Measurements from ENCODE around the gene SUSD6.
"Not testable (repeated sequence)": the region's sequence is repeated elsewhere in the genome, so short reads cannot be mapped to it uniquely, and the experiment has no call there.

SUSD6 gene

DNA sequence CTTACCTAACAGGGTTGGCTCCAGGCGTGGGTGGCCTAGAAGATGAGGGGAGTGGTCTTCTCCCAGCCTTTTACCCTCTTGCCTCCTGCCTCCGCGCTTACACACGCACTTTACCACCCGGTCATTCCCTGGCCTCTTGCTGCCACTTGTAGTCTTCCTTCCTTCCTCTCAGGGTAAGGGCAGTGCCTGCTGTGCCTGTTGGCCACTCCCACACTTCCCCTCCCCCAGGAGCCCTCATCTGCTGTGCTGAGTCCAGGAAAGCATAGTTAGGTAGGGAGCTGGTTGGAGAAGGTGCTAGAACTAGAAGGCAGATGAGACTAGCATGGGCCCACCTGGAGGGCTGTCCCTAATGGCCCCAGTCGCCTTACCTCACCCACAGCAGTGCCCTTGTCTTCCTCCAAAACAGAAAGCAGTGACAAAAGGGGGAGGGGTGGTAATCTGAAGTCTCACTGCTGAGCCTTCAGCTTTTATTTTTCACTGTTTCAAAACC, 101.2 kb downstream of the SUSD6 start:
- peak; percentile 45 for DNase-seq (ENCODE audit: low read depth, low spot score)

DNA sequence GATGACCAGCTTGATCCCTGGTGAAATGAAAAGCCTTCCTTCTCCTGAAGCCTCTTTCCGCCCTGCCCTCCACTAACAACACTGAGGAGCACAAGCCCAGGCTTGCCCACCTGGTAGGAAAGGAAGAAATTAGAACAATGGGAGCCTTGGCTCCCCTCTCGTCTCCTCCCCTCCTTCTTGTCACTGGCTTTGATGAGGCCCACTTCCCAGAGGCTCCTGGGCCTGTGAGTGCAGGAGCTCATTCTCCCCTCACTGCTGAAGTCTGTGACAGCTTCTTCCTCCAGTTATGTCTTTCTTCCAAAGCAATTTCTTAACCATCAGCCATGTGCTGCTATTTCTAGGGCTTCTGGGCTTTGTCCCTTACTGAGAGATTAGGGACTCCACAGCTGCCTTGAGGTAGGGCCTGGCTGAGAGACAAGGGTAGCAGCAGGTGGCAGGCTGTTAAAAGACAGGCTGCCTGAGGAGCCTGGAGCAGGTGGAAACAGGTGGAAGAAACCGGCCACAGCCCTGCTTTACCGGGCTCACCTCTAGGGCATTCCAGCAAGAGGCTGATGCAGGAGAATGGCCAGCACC, 101.9 kb downstream of the SUSD6 start:
- DNase-seq (ENCODE audit: low read depth, low spot score): peak; percentile 79

DNA sequence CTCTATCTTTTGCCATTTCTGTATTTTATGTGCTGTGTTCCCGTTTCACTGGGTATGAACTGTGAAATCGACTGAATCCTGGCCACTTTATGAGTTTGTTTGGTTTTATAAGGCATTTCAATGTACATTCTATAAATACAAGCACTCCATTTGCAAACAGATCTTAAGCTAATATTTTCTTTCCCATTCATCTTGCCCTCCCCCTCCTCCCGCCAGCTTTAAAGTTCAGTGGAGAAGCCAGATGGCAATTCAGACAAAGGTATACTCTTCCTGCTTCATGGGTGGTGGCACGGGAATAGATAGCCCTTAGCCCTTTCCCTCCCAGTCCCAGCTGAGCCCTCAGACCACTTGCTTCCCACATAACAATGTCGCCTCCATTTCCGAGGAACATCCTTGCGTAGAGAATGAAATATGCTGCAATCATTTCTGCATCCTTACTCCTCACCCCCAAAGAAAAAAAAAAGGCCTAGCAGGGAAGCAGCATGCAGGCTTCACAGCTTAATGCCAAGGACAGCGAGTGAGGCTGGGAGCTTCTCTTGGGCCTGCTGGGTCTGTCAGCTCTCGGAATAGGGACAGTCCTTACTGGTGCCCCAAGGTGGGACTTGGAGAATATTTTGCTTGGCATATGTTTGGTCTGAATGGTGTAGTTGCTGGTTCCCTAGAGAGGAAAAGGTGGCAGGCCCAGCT, 102.7 kb downstream of the SUSD6 start:
- no peak for DNase-seq (ENCODE audit: low read depth, low spot score)

DNA sequence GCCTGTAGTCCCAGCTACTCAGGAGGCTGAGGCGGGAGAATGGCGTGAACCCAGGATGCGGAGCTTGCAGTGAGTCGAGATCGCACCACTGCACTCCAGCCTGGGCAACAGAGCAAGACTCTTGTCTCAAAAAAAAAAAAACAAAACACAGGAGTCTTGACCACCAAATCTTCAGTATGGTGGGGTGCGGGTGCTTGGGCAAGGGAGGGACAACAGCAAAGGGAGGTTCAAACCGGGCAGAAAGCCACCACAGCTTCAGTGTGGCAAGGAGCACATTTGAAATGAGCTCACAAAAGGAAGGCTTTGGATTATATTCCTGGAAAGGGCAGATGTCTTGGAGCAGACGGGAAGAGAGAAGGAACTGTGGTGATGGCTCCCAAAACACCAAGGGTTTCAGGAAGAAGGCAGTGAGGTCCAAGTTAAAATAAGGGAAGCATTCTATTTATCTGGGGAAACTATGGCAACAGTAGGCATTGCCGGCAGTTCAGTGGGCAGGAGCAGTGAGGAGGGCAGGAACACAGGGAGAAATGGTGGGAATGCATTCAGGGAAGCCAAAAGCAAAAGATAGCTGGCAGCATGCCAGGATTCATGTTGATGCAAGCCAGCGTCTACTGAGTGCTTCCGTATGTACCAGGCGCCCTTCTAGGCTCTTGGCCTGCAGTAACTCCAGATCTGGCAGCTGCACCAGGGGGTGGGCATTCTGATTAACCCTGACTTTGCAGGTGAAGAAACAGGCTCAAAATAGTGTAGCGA, 104.5 kb downstream of the SUSD6 start:
- no peak for DNase-seq (ENCODE audit: low read depth, low spot score)

DNA sequence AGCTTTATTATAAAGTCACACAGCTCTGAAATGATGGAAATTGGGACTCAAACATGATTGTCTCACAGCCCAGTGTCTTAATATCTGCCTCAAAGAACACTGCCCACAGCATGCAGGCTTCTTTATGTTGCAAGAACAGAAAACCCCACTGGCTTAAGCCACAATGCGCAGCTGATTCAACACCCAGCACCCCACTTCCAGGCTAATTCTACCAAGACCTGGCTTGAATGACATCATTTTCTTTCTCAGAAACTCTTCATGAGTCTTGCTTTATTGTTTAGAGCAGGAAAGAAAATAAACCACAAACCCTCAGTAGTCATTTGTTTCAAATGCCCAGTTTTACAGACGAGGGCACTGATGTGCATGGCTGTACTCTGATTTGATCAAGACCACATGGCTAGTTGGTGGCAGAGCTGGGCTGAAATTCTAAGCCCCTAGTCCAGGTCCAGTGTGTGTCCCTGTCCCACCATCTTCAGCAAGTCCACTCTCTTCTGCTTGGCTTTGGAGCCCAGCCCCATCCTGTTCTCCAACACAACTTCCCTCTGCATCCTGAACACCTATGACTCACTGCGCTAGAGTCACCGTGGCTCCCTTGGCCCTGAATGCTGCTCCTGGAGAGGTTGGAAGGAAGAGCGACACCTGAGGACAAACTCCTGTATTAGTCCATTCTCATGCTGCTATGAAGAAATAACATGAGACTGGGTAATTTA, 105.2 kb downstream of the SUSD6 start:
- no peak for DNase-seq (ENCODE audit: low read depth, low spot score)

DNA sequence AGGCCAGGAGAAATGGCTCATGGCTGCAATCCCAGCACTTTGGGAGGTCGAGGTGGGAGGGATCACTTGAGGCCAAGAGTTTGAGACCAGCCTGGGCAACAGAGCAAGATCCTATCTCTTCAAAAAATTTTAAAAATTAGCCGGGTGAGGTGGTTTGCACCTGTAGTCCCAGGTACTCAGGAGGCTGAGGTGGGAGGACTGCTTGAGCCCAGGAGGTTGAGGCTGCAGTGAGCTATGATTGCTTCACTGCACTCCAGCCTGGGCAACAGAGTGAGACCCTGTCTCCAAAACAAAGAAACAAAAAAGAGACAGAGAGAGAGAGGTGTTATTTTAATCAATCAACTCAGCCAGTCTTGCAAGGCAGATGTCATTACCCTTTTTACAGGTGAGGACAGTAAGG, 107.2 kb downstream of the SUSD6 start:
- DNase-seq (ENCODE audit: low read depth, low spot score): not testable (repeated sequence)

DNA sequence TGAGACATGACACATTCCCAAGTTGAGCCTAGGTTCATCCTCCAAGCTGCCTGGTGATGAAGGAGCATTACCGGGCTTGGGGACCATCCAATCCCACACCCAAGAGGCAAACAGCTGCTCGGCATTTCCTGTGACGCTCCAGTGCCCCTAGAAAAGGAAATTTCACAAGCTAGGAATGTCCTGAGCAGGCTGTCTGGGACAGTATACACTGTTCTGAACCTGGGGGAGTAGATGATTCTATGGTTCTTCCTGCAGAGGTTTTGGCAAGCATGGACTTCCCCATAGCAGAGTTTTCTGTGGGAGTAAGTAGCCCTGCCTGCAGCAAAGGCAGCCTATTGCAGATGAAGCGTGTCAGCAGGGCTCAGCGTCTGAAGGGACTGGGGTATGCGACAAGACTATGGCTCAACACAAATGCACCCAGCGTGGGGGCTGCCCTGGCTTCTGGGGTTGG, 108.1 kb downstream of the SUSD6 start:
- no peak for DNase-seq (ENCODE audit: low read depth, low spot score)

DNA sequence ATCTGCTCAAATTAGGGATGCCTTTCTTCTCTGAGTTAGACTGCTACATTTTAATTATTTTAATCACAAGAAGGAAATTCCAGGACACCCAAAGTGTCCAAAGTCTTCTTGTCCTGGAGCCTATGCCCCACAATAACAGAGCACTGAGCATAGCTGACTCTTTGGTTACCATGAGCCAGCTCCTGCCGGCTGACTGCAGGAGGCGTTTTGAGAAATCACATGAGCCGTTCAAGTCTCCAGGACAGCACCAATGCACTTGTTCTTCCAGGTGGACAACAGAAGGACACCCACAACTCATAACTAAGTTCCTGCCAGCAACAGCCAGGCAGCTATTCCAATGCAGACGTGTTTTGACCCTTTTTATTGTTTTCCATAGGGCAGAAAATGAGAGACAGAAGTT, 109.5 kb downstream of the SUSD6 start:
- DNase-seq (ENCODE audit: low read depth, low spot score): no peak

DNA sequence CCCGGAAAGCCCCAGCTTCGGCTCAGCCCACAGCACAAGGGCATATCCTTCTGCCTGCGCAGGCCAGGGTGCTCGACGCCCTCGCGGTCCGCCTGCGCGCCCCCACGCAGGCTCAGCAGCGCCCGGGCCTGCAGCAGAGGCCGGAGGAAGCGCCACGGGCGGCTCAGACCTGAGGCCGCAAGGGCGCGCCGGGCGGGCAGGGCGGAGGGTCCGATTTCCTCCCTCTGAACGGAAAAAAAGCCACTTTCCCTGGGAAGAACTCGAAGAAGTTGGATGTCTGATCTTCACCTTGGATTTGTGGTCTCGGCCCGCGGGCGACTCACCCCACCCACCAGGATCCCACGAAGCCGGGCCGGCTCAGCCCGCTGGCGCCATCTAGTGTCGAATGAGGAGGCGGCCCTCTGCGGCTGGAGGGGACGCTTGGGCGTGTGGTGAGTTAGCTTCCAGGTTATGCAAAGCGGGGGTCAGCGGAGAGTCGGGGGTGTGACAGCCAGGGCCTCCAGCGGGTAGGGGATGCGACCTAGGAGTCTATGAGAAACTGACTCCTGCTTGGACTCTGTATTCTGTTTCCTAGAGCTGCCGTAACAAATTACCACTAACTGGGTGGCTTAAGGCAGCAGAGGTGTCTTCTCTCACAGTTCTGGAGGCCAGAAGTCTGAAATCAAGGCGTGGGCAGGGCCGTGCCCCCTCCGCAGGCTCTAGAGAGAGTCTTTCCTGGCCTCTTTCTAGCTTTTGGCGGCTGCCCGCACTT, 115.5 kb downstream of the SUSD6 start:
- peak; percentile 86 for DNase-seq (ENCODE audit: low read depth, low spot score)

DNA sequence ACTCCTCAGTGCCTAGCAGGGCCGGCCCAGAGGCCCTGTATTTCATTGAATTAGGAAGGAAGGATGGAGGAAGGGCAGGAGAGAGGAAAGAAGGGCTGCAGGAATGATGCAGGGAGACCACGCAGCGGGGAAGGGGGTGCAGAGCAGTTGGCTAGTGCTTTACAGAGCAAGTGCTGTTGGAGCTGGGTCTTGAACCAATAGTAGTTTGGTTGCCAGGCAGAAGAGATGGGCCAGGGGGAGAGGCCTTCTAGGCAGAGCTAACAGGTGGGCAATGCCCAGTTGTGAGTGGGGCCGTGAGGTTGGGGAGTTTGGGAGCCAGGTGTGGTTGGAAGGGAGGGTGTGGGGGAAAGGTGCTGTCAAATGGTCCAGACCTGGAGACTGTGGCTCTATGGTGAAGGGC, 116.5 kb downstream of the SUSD6 start:
- DNase-seq (ENCODE audit: low read depth, low spot score): no peak

DNA sequence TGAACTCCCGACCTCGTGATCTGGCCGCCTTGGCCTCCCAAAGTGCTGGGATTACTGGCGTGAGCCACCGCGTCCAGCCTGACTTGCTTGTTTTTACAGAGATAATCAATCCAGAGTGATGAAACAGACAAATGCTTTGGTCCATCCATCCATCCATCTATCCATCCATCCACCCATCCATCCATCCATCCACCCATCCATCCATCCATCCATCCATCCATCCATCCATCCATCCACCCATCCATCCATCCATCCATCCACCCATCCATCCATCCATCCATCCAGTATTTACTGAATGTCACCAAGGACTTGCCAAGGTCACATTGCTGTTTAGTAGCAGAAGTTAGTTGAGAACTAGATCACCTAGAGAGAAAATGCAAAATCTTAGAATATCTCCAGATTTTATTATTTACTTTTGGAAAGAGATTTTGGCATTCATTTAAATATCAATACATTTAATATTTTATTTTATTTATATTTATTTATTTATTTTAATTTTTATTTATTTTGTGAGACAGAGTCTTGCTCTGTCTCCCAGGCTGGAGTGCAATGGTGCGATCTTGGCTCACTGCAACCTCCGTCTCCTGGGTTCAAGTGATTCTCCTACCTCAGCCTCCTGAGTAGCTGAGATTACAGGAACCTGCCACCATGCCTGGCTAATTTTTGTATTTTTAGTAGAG, 120.7 kb downstream of the SUSD6 start:
- not testable (repeated sequence) for DNase-seq (ENCODE audit: low read depth, low spot score)

DNA sequence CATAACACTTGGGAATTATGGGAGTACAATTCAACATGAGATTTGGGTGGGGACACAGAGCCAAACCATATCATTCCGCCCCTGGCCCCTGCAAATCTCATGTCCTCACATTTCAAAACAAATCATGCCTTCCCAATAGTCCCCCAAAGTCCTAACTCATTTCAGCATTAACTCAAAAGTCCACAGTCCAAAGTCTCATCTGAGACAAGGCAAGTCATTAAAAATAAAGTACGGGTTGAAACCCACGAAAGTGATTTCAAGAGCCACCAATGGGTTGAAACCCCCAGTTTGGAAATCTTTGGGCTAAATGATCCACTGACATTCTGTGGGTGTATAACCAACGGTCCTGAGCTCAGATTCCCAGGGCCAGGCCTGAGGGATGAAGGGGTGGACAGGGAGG, 125.0 kb downstream of the SUSD6 start:
- DNase-seq (ENCODE audit: low read depth, low spot score): not testable (repeated sequence)

DNA sequence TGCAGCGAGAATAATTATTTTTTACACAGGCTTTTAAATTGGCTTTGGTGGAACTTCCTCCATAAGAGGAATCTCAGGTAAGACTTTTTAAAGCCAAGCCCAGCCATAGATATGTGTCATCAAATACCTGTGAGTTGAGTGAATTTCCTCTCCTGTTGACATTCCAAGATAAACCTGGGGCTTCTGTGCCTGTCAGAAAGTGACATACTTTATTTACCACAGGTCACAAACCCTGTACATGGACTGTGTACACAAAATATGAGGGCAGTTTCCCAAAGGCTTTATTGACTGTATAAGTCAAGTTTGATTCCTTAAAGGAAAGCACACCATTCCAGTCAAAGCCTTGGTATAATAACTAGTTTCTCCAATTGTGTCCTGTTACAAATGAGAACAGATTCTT, 129.7 kb downstream of the SUSD6 start:
- DNase-seq (ENCODE audit: low read depth, low spot score): no peak

DNA sequence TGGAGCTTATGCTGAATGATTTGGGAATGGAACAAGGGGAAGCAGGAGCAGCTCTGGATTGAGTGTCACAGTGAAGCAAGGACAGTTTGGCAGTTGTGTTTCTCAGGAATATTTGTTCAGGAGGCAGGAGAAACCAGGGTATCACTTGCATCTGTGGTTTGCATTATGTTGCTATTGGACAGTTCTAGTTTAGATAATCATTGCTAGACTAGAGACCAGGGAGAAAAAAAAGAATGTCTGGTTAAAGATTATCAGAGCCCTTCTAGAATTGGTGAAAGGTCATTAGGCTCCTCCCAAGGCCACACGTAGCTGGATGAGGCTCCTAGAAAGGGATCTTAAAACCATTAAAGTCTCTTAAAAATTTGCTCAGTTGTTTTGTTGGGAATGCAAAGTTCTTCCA, 138.6 kb downstream of the SUSD6 start:
- DNase-seq (ENCODE audit: low read depth, low spot score): no peak

DNA sequence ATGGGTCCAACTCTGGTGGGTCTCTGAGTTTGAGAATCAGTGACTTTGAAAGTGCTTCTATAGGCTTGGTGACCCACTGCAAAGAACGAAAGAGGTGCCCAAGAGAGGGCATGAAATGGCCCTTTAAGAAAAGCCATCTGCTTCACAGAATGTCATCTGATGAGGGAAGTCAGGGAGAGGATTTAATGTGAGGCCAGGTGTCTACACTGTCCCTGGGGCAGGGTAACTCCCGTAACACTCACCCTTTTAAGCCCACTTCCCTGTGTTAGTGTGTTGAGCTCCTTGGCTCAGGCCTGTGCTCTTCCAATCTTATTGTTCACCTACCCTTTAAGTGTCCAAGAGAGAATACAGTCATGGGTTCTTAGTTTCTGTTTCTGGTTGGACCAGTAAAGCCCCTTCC, 139.1 kb downstream of the SUSD6 start:
- no peak for DNase-seq (ENCODE audit: low read depth, low spot score)

DNA sequence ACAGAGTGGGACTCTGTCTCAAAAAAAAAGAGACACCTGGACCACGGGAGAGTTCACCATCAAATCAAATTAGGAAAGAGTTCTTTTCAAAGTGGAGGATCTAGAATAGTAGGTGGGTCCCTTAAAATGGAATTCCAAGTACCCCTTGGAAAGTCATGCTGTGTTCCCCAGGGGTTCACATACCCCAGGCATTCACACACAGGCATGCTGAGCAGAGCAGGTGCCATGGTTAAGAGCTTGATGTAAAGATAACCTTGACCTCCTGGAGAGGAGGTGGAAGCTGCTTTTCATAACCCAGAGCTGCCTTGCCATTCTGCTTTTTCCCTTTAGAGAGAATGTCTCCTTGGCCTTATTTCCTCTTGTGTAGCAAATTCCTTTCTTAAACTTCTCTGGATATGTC, 141.4 kb downstream of the SUSD6 start:
- no peak for DNase-seq (ENCODE audit: low read depth, low spot score)

DNA sequence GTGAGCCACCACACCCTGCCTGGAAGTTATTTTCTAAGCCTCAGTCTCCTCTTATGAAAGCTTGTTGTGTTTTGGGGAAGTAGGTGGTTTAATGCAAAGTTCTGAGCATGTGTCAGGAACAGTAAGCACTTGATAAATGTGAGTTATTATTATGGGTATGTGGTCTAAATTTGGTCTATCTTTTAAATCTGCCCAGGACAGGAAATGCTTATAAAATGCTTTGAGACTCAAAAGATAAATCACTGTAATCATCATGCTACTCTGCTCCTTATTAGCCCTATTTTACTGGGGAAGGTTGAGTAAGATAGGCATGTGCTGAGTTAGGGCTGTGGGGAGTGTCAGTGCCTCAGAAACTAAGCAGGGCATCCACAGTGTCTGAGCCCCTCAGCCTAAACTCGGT, 142.5 kb downstream of the SUSD6 start:
- DNase-seq (ENCODE audit: low read depth, low spot score): no peak

DNA sequence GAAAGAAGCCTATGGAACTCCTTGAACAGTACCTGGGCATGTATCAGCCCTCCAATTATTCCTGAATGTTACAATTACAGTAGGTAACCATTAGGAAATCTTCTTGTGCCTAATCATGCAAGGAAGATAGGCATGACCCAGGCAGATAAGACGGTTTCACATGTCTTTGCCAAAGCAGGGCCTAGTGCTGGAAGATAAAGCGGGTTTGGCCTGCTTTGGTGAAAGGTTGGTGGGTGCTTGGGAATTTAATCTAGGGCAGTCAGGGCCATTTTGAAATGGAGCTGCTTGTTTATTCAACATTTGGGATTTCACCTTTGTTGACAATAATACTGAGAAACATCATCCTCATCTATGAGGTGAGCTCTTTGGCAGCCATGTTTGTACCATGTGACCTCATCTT, 143.1 kb downstream of the SUSD6 start:
- DNase-seq (ENCODE audit: low read depth, low spot score): no peak

DNA sequence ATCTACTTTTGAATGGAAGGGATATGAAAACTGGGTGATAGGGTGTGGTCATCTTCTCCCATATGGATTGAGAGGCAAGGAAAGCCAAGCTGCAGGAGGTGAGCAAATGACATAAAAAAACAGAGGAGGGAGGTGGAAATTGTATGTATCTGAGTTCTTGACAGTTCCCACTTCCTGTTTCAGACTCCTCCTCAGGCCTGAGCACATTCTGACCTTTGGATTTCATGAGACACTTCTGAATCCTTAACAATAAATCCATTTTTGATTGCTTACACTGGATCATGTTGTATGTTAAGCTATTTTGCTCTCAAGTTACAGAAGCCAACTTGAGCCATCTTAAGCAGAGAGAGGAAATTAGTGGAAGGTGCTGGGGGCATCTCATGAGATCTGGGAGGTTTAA, 143.9 kb downstream of the SUSD6 start:
- DNase-seq (ENCODE audit: low read depth, low spot score): no peak

DNA sequence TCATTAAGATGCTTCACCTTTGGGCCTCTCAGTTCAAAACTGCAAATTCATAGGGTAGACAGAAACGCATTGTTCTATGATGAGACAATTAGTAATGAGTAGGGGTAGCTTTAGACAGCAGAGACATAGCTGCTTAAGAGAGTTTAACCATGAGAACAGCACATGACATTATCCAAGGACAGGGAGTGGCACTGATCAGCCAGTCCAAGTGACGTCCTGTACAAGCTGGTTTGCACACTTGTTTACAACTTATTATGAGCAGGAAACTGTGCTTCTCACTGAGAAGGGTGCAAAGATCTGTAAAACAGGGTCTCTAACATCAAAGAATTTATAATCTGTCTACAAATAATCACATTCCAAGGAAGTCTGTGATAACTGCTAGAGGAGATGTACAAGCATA, 144.4 kb downstream of the SUSD6 start:
- no peak for DNase-seq (ENCODE audit: low read depth, low spot score)

DNA sequence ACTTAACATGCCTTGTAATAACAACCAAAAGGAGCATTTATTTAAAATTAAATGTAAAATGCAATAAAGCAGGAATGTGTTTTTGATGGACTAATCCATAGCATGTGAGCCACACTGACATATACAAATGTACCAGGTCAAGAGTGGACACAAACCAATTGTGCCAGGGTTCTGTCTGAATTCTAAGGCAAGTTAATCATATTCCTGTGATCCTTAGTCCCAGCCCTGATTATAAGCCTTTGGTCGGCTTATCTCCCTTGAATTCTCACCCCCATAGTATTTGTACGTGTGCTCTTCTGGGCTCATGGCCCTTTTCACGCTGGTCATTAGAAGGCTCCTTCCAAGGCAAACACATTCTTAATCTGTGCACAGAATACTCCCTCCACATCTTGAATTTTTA, 144.9 kb downstream of the SUSD6 start:
- no peak for DNase-seq (ENCODE audit: low read depth, low spot score)

All from ELF-1 (cell line).